Hepatocyte (in vitro differentiated cells): ENCODE results near the gene ERCC2. TPM values are rescaled to one million over a fixed set of nuclear protein-coding genes. Genes with fewer than 3 reads are reported as not detected.
"Not testable (repeated sequence)": the region's sequence is repeated elsewhere in the genome, so short reads cannot be mapped to it uniquely, and the experiment has no call there.

Experiments
- DNase-seq: peaks from one replicate; pipeline ENCODE4 v3.0.0-alpha.2; 2016; ENCODE audit warnings: low spot score
- H2AFZ ChIP-seq: fragments of 200-600 bp; sonication (generic); 2 replicates; pipeline ENCODE4 v1.6.0; 2016; ENCODE audit warnings: antibody characterized with exemption, mild to moderate bottlenecking
- H3K27ac ChIP-seq: fragments of 200-600 bp; sonication (generic); 2 replicates; pipeline ENCODE4 v1.5.1; 2016; ENCODE audit warnings: mild to moderate bottlenecking
- H3K27me3 ChIP-seq: fragments of 200-600 bp; sonication (generic); 2 replicates; pipeline ENCODE4 v1.6.1; 2016
- H3K36me3 ChIP-seq: fragments of 200-600 bp; sonication (generic); replicated peaks from 2 replicates; pipeline ENCODE4 v1.5.1; 2016; ENCODE audit warnings: low read depth; ENCODE audit not compliant: insufficient read depth
- H3K4me1 ChIP-seq: fragments of 200-600 bp; sonication (generic); 2 replicates; pipeline ENCODE4 v1.5.1; 2016; ENCODE audit warnings: mild to moderate bottlenecking, moderate library complexity; ENCODE audit not compliant: insufficient read depth
- H3K4me2 ChIP-seq: fragments of 200-600 bp; sonication (generic); 2 replicates; pipeline ENCODE4 v1.6.0; 2016
- H3K4me3 ChIP-seq: fragments of 200-600 bp; sonication (generic); 2 replicates; pipeline ENCODE4 v1.5.1; 2016; ENCODE audit warnings: mild to moderate bottlenecking
- H3K79me2 ChIP-seq: fragments of 200-600 bp; sonication (generic); 2 replicates; pipeline ENCODE4 v1.6.0; 2017; ENCODE audit warnings: mild to moderate bottlenecking
- H3K9me2 ChIP-seq: fragments of 200-600 bp; sonication (generic); replicated peaks from 2 replicates; pipeline ENCODE4 v1.6.0; 2017; ENCODE audit warnings: mild to moderate bottlenecking; ENCODE audit not compliant: insufficient read depth
- H3K9me3 ChIP-seq: fragments of 200-600 bp; sonication (generic); 2 replicates; pipeline ENCODE4 v1.5.1; 2016; ENCODE audit warnings: low read depth, mild to moderate bottlenecking
- H4K20me1 ChIP-seq: fragments of 200-600 bp; sonication (generic); 2 replicates; pipeline ENCODE4 v1.6.0; 2016; ENCODE audit warnings: mild to moderate bottlenecking; ENCODE audit not compliant: insufficient read depth, poor library complexity, severe bottlenecking
- CTCF ChIP-seq: fragments of 200-600 bp; sonication (generic); IDR thresholded peaks from 2 replicates; pipeline ENCODE4 v1.5.1; 2016; ENCODE audit warnings: antibody characterized with exemption, mild to moderate bottlenecking; ENCODE audit not compliant: poor library complexity
- EZH2 ChIP-seq: fragments of 200-600 bp; sonication (generic); IDR thresholded peaks from 2 replicates; pipeline ENCODE4 v1.6.1; 2016; ENCODE audit warnings: antibody characterized with exemption, mild to moderate bottlenecking, borderline replicate concordance
- EZH2phosphoT487 ChIP-seq: fragments of 200-600 bp; sonication (generic); IDR thresholded peaks from one replicate; pipeline ENCODE4 v1.6.1; 2018; ENCODE audit warnings: antibody characterized with exemption, mild to moderate bottlenecking, low read depth, moderate library complexity; ENCODE audit not compliant: unreplicated experiment, severe bottlenecking
- WGBS: methylation state at CpG from one replicate; pipeline ENCODE4 v1.1.6; 2016; ENCODE audit warnings: low lambda C conversion rate; ENCODE audit errors: missing lambda C conversion rate; 5-methylcytosine and 5-hydroxymethylcytosine counted together
- polyA plus RNA-seq: library from polyadenylated mRNA; unstranded; fragments of >200 nt; fragmentation: Nextera tagmentation; extraction: Ambion mirVana; gene quantifications from 2 replicates; pipeline ENCODE4 v1.2.1, GENCODE V29; 2016
- total RNA-seq: library from RNA; depleted of rRNA; stranded (reverse); fragments of >200 nt; gene quantifications from 2 replicates; pipeline ENCODE4 v1.2.3, GENCODE V29; 2014

Gene ERCC2
- total and polyA plus RNA-seq, 2 experiments from 2014 or later, result 7.1 to 13.9 TPM

GRCh38 chr19:45409557-45409920, 39.2 kb upstream of the ERCC2 start:
- TF ChIP-seq CTCF, result no peak
- TF ChIP-seq EZH2, result no peak
- TF ChIP-seq EZH2phosphoT487, result no peak
- Histone ChIP-seq H3K27me3 (peaks cover 3% of the 10 kb centered on the region), H3K4me1 (no peaks in the 10 kb centered on the region), H2AFZ (no peak overlapping the region), H3K4me3 (no peak overlapping the region), H3K9me3 (no peaks in the 10 kb centered on the region), H3K36me3 (no peaks in the 10 kb centered on the region), H4K20me1 (no peaks in the 10 kb centered on the region), H3K9me2 (no peaks in the 10 kb centered on the region), H3K4me2 (no peak overlapping the region), H3K27ac (no peak overlapping the region), H3K79me2 (peaks cover 5% of the 10 kb centered on the region)
- 73% methylated on average over 4 of the region's 4 CpGs for WGBS
- no peak for DNase-seq

- DNase-seq, result no peak
- H3K4me3 ChIP-seq, result no peak overlapping the region
- H3K79me2 ChIP-seq, result peaks cover 9% of the 10 kb centered on the region
- H2AFZ ChIP-seq, result no peak overlapping the region
- TF ChIP-seq EZH2phosphoT487 (no peak), EZH2 (no peak), CTCF (no peak)
- no peaks in the 10 kb centered on the region for H3K9me3 ChIP-seq
- H3K36me3 ChIP-seq, result no peaks in the 10 kb centered on the region
- no peak overlapping the region for H3K4me2 ChIP-seq
- no peaks in the 10 kb centered on the region for H3K4me1 ChIP-seq
- no peak overlapping the region for H3K27ac ChIP-seq
- peaks cover 8% of the 10 kb centered on the region for H3K27me3 ChIP-seq
- no peaks in the 10 kb centered on the region for H4K20me1 ChIP-seq
- WGBS, result 91% methylated on average over 15 of the region's 15 CpGs
- no peaks in the 10 kb centered on the region for H3K9me2 ChIP-seq
Measured at GRCh38 chr19:45408830-45409556, 38.6 kb upstream of the ERCC2 start.

GRCh38 chr19:45408121-45408520, 37.7 kb upstream of the ERCC2 start:
- Histone ChIP-seq H3K9me2 (no peaks in the 10 kb centered on the region), H3K9me3 (no peaks in the 10 kb centered on the region), H3K27me3 (peaks cover 17% of the 10 kb centered on the region), H4K20me1 (no peaks in the 10 kb centered on the region), H3K27ac (no peak overlapping the region), H2AFZ (no peak overlapping the region), H3K4me3 (no peak overlapping the region), H3K79me2 (peaks cover 17% of the 10 kb centered on the region), H3K4me1 (no peaks in the 10 kb centered on the region), H3K36me3 (no peaks in the 10 kb centered on the region), H3K4me2 (no peak overlapping the region)
- no peak for TF ChIP-seq EZH2
- DNase-seq, result peak; percentile 3
- 94% methylated on average over 8 of the region's 8 CpGs for WGBS

GRCh38 chr19:45407585-45407984, 37.2 kb upstream of the ERCC2 start:
- H3K36me3 ChIP-seq, H2AFZ ChIP-seq, H3K4me1 ChIP-seq, DNase-seq, H3K27ac ChIP-seq, H3K4me3 ChIP-seq, H4K20me1 ChIP-seq, H3K9me3 ChIP-seq, H3K9me2 ChIP-seq: not testable (repeated sequence)
- 87% methylated on average over 5 of the region's 5 CpGs for WGBS
- Histone ChIP-seq H3K79me2 (peaks cover 23% of the 10 kb centered on the region), H3K4me2 (peak overlapping the region; percentile 95), H3K27me3 (peaks cover 22% of the 10 kb centered on the region)
